PC-9 (cell line): ENCODE results near the gene SLC22A3. TPM values are rescaled to one million over a fixed set of nuclear protein-coding genes. Genes with fewer than 3 reads are reported as not detected.

Experiments
- BruUV-seq: library from RNA; stranded (reverse); fragments of 400-500 nt; replicated peaks from 2 replicates; lab custom pipeline; 2021; lab: Mats Ljungman, UMichigan
- CTCF ChIA-PET: fragments of 300-600 bp; sonication (Branson Sonifier 250); formaldehyde crosslinking; loops from one replicate; lab custom pipeline; 2022; ENCODE audit warnings: antibody characterized with exemption; lab: Charles Lee
- POLR2A ChIA-PET: fragments of 300-600 bp; sonication (Branson Sonifier 250); formaldehyde crosslinking; loops from one replicate; lab custom pipeline; 2022; ENCODE audit warnings: antibody characterized with exemption; ENCODE audit not compliant: unreplicated experiment; lab: Charles Lee
- DNase-seq, 2 experiments: peaks; one replicate each; pipeline versions ENCODE4 v3.0.0 to v3.0.0-alpha.2; 2015 to 2022; ENCODE audit warnings: mixed read lengths in 1 of 2
- H2AFZ ChIP-seq: fragments of 200-600 bp; sonication (generic); 2 replicates; pipeline ENCODE4 v1.8.1; 2017; ENCODE audit warnings: antibody characterized with exemption
- H3F3A ChIP-seq: fragments of 200-600 bp; sonication (generic); 2 replicates; pipeline ENCODE4 v1.8.1; 2017; ENCODE audit warnings: antibody characterized with exemption, mild to moderate bottlenecking, low read depth; ENCODE audit not compliant: insufficient read depth
- H3K27ac ChIP-seq: fragments of 200-600 bp; sonication (generic); 2 replicates; pipeline ENCODE4 v1.6.1; 2016; ENCODE audit warnings: mixed run types
- H3K27me3 ChIP-seq: fragments of 200-600 bp; sonication (generic); 2 replicates; pipeline ENCODE4 v1.6.1; 2016; ENCODE audit warnings: low read depth, mixed run types; ENCODE audit not compliant: insufficient read depth
- H3K36me3 ChIP-seq: fragments of 200-600 bp; sonication (generic); 2 replicates; pipeline ENCODE4 v1.6.1; 2016; ENCODE audit warnings: low read depth, mixed run types
- H3K4me1 ChIP-seq: fragments of 200-600 bp; sonication (generic); replicated peaks from 2 replicates; pipeline ENCODE4 v1.6.1; 2016; ENCODE audit warnings: mixed run types; ENCODE audit not compliant: insufficient read depth
- H3K4me2 ChIP-seq: fragments of 200-600 bp; sonication (generic); 2 replicates; pipeline ENCODE4 v1.6.1; 2017; ENCODE audit warnings: mixed run types
- H3K4me3 ChIP-seq: fragments of 200-600 bp; sonication (generic); 2 replicates; pipeline ENCODE4 v1.6.1; 2016; ENCODE audit warnings: mixed run types
- H3K79me2 ChIP-seq: fragments of 200-600 bp; sonication (generic); 2 replicates; pipeline ENCODE4 v1.6.1; 2017; ENCODE audit warnings: low read depth, mixed run types
- H3K9me2 ChIP-seq: fragments of 200-600 bp; sonication (generic); 2 replicates; pipeline ENCODE4 v1.8.1; 2017; ENCODE audit warnings: mild to moderate bottlenecking; ENCODE audit not compliant: insufficient read depth
- H3K9me3 ChIP-seq: fragments of 200-600 bp; sonication (generic); 2 replicates; pipeline ENCODE4 v1.8.1; 2016; ENCODE audit warnings: low read depth; ENCODE audit not compliant: insufficient read depth
- H4K20me1 ChIP-seq: fragments of 200-600 bp; sonication (generic); 2 replicates; pipeline ENCODE4 v1.8.1; 2017; ENCODE audit not compliant: insufficient read depth
- CTCF ChIP-seq: fragments of 200-600 bp; sonication (generic); conservative IDR thresholded peaks from 2 replicates; pipeline ENCODE4 v1.6.1; 2017; ENCODE audit warnings: mixed run types, antibody characterized with exemption, mild to moderate bottlenecking, moderate library complexity
- EZH2 ChIP-seq: fragments of 200-600 bp; sonication (generic); IDR thresholded peaks from 2 replicates; pipeline ENCODE4 v1.8.0; 2017; ENCODE audit warnings: antibody characterized with exemption, low read depth
- intact Hi-C: fragments of 100-400 bp; cut with micrococcal nuclease; formaldehyde crosslinking; loops from one replicate; pipeline ENCODE4 v1.10.0; 2022; ENCODE audit not compliant: unreplicated experiment
- total RNA-seq: library from RNA; stranded (reverse); gene quantifications from 2 replicates; pipeline ENCODE4 v1.2.3, GENCODE V29; 2021

SLC22A3 gene
- total RNA-seq, 1 experiment from 2014 or later, result not detected

GRCh38 chr6:160408528-160408927 is 60.4 kb downstream of the SLC22A3 start:
- Histone ChIP-seq H3K4me2 (no peak overlapping the region), H3F3A (no peaks in the 10 kb centered on the region), H3K27ac (no peak overlapping the region), H3K27me3 (no peaks in the 10 kb centered on the region), H3K4me3 (no peak overlapping the region), H3K79me2 (no peaks in the 10 kb centered on the region), H2AFZ (no peak overlapping the region), H3K36me3 (no peaks in the 10 kb centered on the region), H3K9me2 (no peaks in the 10 kb centered on the region), H4K20me1 (no peaks in the 10 kb centered on the region), H3K9me3 (no peaks in the 10 kb centered on the region), H3K4me1 (no peaks in the 10 kb centered on the region)
- POLR2A ChIA-PET, result no interaction called here
- no peak for DNase-seq
- CTCF ChIA-PET, result no interaction called here
- TF ChIP-seq CTCF, result no peak
- no peak for TF ChIP-seq EZH2
- BruUV-seq, result no TSS peak
- intact Hi-C loops, result no loop called here

GRCh38 chr6:160412993-160413392 is 64.8 kb downstream of the SLC22A3 start:
- DNase-seq, result no peak
- no peak overlapping the region for H2AFZ ChIP-seq
- no peaks in the 10 kb centered on the region for H3K9me2 ChIP-seq
- H3K4me3 ChIP-seq, result no peak overlapping the region
- TF ChIP-seq CTCF (no peak), EZH2 (no peak)
- no peaks in the 10 kb centered on the region for H4K20me1 ChIP-seq
- no peaks in the 10 kb centered on the region for H3K4me1 ChIP-seq
- H3F3A ChIP-seq, result no peaks in the 10 kb centered on the region
- H3K27ac ChIP-seq, result no peak overlapping the region
- ChIA-PET POLR2A (no interaction called here), CTCF (no interaction called here)
- no peaks in the 10 kb centered on the region for H3K36me3 ChIP-seq
- H3K4me2 ChIP-seq, result no peak overlapping the region
- no peaks in the 10 kb centered on the region for H3K79me2 ChIP-seq
- H3K27me3 ChIP-seq, result no peaks in the 10 kb centered on the region
- no TSS peak for BruUV-seq
- intact Hi-C loops, result no loop called here
- no peaks in the 10 kb centered on the region for H3K9me3 ChIP-seq

GRCh38 chr6:160417146-160417545 is 69.0 kb downstream of the SLC22A3 start:
- no peaks in the 10 kb centered on the region for H3F3A ChIP-seq
- H3K27me3 ChIP-seq, result no peaks in the 10 kb centered on the region
- ChIA-PET CTCF (no interaction called here), POLR2A (no interaction called here)
- no peaks in the 10 kb centered on the region for H3K4me1 ChIP-seq
- no peaks in the 10 kb centered on the region for H3K36me3 ChIP-seq
- H3K79me2 ChIP-seq, result no peaks in the 10 kb centered on the region
- no peaks in the 10 kb centered on the region for H3K9me3 ChIP-seq
- no TSS peak for BruUV-seq
- no peaks in the 10 kb centered on the region for H4K20me1 ChIP-seq
- intact Hi-C loops, result no loop called here
- H3K4me2 ChIP-seq, result no peak overlapping the region
- H3K9me2 ChIP-seq, result no peaks in the 10 kb centered on the region
- no peak overlapping the region for H2AFZ ChIP-seq
- TF ChIP-seq EZH2 (no peak), CTCF (no peak)
- no peak overlapping the region for H3K27ac ChIP-seq
- no peak overlapping the region for H3K4me3 ChIP-seq
- no peak for DNase-seq
